ENCODE measurements around the gene EPHA6. TPM values are rescaled to one million over a fixed set of nuclear protein-coding genes. Genes with fewer than 3 reads are reported as not detected.
"Not testable (repeated sequence)": the region's sequence is repeated elsewhere in the genome, so short reads cannot be mapped to it uniquely, and the experiment has no call there.

EPHA6 gene
- polyA plus RNA-seq, 2 of the 4 experiments (the other 2 are of a cell fraction), result 0.08 TPM

- ATAC-seq (no peak), DNase-seq (ENCODE audit: low read depth in 1 of 2, low spot score in 1 of 2) (no peak), FAIRE-seq (no peak)
- H3K4me3 ChIP-seq, result no peak overlapping the region
- ChIA-PET POLR2A (no interaction called here), CTCF (no interaction called here)
- H3K4me2 ChIP-seq, result no peak overlapping the region
- H3K9me3 ChIP-seq, result no peaks in the 10 kb centered on the region
- TF ChIP-seq HES2 (IDR thresholded peaks at IDR 0.05), result no peak
- no peak for TF ChIP-seq RCOR1 (IDR thresholded peaks at IDR 0.05; ENCODE audit: low read depth, low read length)
- no peak for TF ChIP-seq BCL3 (IDR thresholded peaks at IDR 0.05)
- TF ChIP-seq CTCF (IDR thresholded peaks at IDR 0.05), result no peak
- TF ChIP-seq TFCP2L1 (CRISPR knock-in tag; IDR thresholded peaks at IDR 0.05), result no peak
- TF ChIP-seq ESRRA (IDR thresholded peaks at IDR 0.05; ENCODE audit: borderline replicate concordance, low read length), result no peak
- no peak for TF ChIP-seq HEYL (CRISPR knock-in tag; IDR thresholded peaks at IDR 0.05)
- TF ChIP-seq MAZ (IDR thresholded peaks at IDR 0.05; ENCODE audit: borderline replicate concordance, low read depth, low read length), result no peak
- TF ChIP-seq FOSL2 (IDR thresholded peaks at IDR 0.05), result no peak
- no peak for TF ChIP-seq FOSL2 (CRISPR knock-in tag; IDR thresholded peaks at IDR 0.05)
- no peak for TF ChIP-seq CHD4 (IDR thresholded peaks at IDR 0.05; ENCODE audit: borderline replicate concordance)
- TF ChIP-seq HOXA7 (CRISPR knock-in tag; IDR thresholded peaks at IDR 0.05), result no peak
- TF ChIP-seq ATOH8 (CRISPR knock-in tag; IDR thresholded peaks at IDR 0.05; ENCODE audit: low read depth), result no peak
- no peak for TF ChIP-seq CHD2 (IDR thresholded peaks at IDR 0.05; ENCODE audit: low read length, partially characterized antibody)
- TF ChIP-seq REST (IDR thresholded peaks at IDR 0.05), result no peak
- no peak for TF ChIP-seq CEBPB (IDR thresholded peaks at IDR 0.05)
- TF ChIP-seq HDAC2 (IDR thresholded peaks at IDR 0.05), result no peak
- TF ChIP-seq NFE2L2 (conservative IDR thresholded peaks at IDR 0.05; ENCODE audit: low read length), result no peak
- no peak for TF ChIP-seq ZNF302 (CRISPR knock-in tag; IDR thresholded peaks at IDR 0.05)
- TF ChIP-seq MYC (IDR thresholded peaks at IDR 0.05; ENCODE audit: borderline replicate concordance, low read length), result no peak
- TF ChIP-seq ZFP36 (IDR thresholded peaks at IDR 0.05; ENCODE audit: borderline replicate concordance, partially characterized antibody), result no peak
- 0% methylated on average over 2 of the region's 2 CpGs for WGBS (ENCODE audit: missing lambda C conversion rate)
- H3K4me1 ChIP-seq, result no peaks in the 10 kb centered on the region
- no peak overlapping the region for H3K27ac ChIP-seq
Measured at GRCh38 chr3:97269202-97269601, 454.8 kb downstream of the EPHA6 start.

- DNase-seq (ENCODE audit: low read depth in 1 of 2, low spot score in 1 of 2); FAIRE-seq; CTCF ChIA-PET; H3K4me1 ChIP-seq; H3K27ac ChIP-seq; H3K9me3 ChIP-seq; H3K4me3 ChIP-seq; H3K4me2 ChIP-seq; POLR2A ChIA-PET; ATAC-seq: not testable (repeated sequence)
- 49% methylated on average over 15 of the region's 15 CpGs for WGBS (ENCODE audit: missing lambda C conversion rate)
Measured at GRCh38 chr3:97276879-97277550, 462.6 kb downstream of the EPHA6 start.

Measured in A549 (cell line).